Activated CD4-positive, CD25-positive, alpha-beta regulatory T cell (primary cell): ENCODE results near the gene CHMP2A.
"Not testable (repeated sequence)": the region's sequence is repeated elsewhere in the genome, so short reads cannot be mapped to it uniquely, and the experiment has no call there.

Experiments
- DNase-seq, 4 experiments: peaks; one replicate each; lab custom pipeline; 2025; lab: John Stamatoyannopoulos, UW

The CHMP2A gene

DNA sequence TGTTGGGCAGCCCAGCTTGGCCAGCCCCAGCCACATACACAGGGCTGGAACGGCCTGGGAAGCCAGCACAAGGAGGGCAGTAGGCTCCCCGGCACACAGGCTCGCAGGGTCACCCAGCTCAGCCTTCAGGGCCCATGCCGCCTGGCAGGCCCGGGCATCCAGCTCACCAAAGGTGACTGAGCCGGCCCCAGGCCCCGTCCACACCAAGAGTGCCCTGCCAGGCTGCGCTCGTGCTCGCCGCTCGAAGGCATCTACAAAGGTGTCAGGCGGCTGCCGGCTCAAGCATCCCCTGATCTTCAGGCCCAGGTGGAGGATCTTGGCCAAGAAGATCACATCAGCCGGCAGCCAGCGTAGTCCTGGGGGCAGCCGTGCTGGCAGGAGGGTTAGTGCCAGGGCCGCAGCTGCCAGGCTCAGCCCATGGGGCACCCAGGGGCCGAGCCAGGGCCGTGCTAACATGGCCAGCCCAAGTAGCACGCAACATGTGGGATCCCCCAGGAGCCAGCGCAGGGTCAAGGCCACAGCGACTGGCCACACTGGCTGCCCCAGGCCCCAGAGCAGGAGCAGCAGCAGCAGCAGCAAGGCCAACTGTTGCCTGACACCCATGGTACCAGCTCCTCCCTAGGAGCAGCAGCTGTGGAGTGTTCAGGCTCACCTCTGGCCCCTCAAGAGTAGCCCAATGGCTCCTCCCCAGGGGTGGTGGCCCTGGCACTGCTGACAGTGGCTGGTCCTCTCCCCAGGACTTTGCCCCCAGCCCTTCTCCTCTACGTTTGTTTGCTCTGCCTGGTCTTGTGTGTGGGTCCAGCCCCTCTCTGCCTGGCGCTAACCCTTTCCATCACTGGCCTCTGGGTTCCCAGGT is 43.3 kb downstream of the CHMP2A start, which contains the start of gene SLC27A5:
TSS of gene SLC27A5 (minus strand) at position 640 of the 856 bp plus-strand sequence. CDS start at position 603, 37 bp downstream.
- no peak for DNase-seq

- no peak for DNase-seq
Measured at GRCh38 chr19:58510084-58510862, 44.6 kb downstream of the CHMP2A start.

GRCh38 chr19:58509731-58510083 is 45.2 kb downstream of the CHMP2A start:
- no peak for DNase-seq

GRCh38 chr19:58507602-58508223 is 47.2 kb downstream of the CHMP2A start:
- DNase-seq, result not testable (repeated sequence)
